ENCODE measurements around the gene CPNE7. TPM values are rescaled to one million over a fixed set of nuclear protein-coding genes. Genes with fewer than 3 reads are reported as not detected.

CPNE7 gene
- total RNA-seq, 1 experiment from 2014 or later, result 108 TPM

DNA sequence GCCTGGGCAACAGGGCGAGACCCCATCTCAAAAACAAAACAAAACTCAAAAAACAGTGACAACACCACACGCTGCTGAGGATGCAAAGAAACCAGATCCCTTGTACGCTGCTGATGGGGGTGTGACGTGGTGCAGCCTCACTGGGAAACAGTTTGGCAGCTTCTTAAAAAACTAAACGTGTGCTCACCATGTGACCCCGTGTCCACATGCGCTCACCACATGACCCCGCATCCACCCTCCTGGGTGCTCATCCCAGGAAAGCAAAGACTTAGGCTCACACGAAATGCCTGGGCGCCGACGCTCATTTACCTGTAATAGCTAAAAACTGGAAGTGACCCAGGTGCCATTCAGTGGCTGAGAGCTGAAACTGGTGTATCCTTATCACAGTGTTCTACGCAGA, 35.0 kb upstream of the CPNE7 start:
- H3K4me3 ChIP-seq (ENCODE audit: low read depth, low read length, poor library complexity, severe bottlenecking), result no peak overlapping the region
- H3K27me3 ChIP-seq (replicated peaks; ENCODE audit: insufficient read depth, low read depth, low read length, poor library complexity), result no peaks in the 10 kb centered on the region
- H3K36me3 ChIP-seq (ENCODE audit: insufficient read depth, low read length, poor library complexity, severe bottlenecking), result peaks cover 6% of the 10 kb centered on the region
- no peaks in the 10 kb centered on the region for H3K4me1 ChIP-seq (ENCODE audit: insufficient read depth, low read length, poor library complexity, severe bottlenecking)
- ChIA-PET CTCF (no interaction called here), POLR2A (ENCODE audit: low non-redundant PET) (interaction anchor here (0.7 kb wide), 1 partner anchor 13 kb away, joined by 3 read pairs; no protein-coding TSS in a partner anchor)
- BruUV-seq (replicated peaks), result no TSS peak
- H3K9me3 ChIP-seq (ENCODE audit: low read depth, low read length, poor library complexity, severe bottlenecking), result no peaks in the 10 kb centered on the region
- intact Hi-C loops (cut with micrococcal nuclease; ENCODE audit: unreplicated experiment), result no loop called here
- TF ChIP-seq, protein P1, sequence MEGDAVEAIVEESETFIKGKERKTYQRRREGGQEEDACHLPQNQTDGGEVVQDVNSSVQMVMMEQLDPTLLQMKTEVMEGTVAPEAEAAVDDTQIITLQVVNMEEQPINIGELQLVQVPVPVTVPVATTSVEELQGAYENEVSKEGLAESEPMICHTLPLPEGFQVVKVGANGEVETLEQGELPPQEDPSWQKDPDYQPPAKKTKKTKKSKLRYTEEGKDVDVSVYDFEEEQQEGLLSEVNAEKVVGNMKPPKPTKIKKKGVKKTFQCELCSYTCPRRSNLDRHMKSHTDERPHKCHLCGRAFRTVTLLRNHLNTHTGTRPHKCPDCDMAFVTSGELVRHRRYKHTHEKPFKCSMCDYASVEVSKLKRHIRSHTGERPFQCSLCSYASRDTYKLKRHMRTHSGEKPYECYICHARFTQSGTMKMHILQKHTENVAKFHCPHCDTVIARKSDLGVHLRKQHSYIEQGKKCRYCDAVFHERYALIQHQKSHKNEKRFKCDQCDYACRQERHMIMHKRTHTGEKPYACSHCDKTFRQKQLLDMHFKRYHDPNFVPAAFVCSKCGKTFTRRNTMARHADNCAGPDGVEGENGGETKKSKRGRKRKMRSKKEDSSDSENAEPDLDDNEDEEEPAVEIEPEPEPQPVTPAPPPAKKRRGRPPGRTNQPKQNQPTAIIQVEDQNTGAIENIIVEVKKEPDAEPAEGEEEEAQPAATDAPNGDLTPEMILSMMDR (conservative IDR thresholded peaks at IDR 0.05; ENCODE audit: low read depth, low read length), result no peak
- TF ChIP-seq EZH2 (IDR thresholded peaks at IDR 0.05; ENCODE audit: borderline replicate concordance, low read depth, low read length, poor library complexity, severe bottlenecking), result no peak
- no peak for DNase-seq (ENCODE audit: low spot score)
- H3K27ac ChIP-seq (ENCODE audit: low read depth, low read length, poor library complexity, severe bottlenecking), result no peak overlapping the region

DNA sequence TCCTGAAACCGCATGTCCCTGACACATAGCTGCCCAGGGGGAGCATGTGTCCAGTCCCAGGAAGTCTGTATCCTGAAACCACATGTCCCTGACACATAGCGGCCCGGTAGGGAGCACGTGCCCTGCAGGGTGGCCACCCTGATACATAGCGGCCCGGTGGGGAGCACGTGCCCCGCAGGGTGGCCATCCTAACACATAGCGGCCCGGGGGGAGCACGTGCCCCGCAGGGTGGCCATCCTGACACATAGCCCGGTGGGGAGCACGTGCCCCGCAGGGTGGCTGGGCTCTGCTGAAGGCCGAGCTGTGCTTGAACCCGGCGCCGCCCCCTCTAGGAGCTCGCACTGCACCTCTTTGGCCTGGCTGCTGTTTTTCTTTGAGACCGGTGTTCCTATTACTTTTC, 33.8 kb upstream of the CPNE7 start:
- H3K36me3 ChIP-seq (ENCODE audit: insufficient read depth, low read length, poor library complexity, severe bottlenecking), result peaks cover 9% of the 10 kb centered on the region
- CTCF ChIA-PET, result no interaction called here
- BruUV-seq (replicated peaks), result no TSS peak

DNA sequence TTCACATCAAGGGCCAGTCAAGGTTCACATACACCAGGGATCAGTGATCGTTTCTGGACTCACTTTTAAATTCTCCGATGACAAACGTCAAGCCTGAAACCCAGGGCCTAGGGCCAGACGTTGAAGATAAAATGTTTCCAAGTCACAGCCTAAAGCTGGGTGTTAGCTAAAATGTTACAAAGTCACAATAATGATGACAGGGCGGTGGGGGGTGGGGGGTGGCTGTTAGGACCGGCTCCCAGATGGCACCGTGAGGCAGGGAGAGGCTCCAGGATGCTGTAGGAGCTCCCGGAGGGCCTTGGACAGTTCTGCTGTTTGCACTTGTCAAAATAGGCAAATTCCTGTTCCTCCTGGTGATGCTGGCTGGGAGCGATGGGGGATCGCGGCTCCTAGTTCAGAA, 31.4 kb upstream of the CPNE7 start:
- ChIA-PET POLR2A (ENCODE audit: low non-redundant PET) (no interaction called here), CTCF (no interaction called here)
- BruUV-seq (replicated peaks), result no TSS peak
- Histone ChIP-seq H3K4me1 (ENCODE audit: insufficient read depth, low read length, poor library complexity, severe bottlenecking) (no peaks in the 10 kb centered on the region), H3K27ac (ENCODE audit: low read depth, low read length, poor library complexity, severe bottlenecking) (no peak overlapping the region), H3K36me3 (ENCODE audit: insufficient read depth, low read length, poor library complexity, severe bottlenecking) (peaks cover 3% of the 10 kb centered on the region), H3K9me3 (ENCODE audit: low read depth, low read length, poor library complexity, severe bottlenecking) (no peaks in the 10 kb centered on the region), H3K27me3 (replicated peaks; ENCODE audit: insufficient read depth, low read depth, low read length, poor library complexity) (no peaks in the 10 kb centered on the region), H3K4me3 (ENCODE audit: low read depth, low read length, poor library complexity, severe bottlenecking) (no peak overlapping the region)
- intact Hi-C loops (cut with micrococcal nuclease; ENCODE audit: unreplicated experiment), result no loop called here
- DNase-seq (ENCODE audit: low spot score), result no peak
- TF ChIP-seq EZH2 (IDR thresholded peaks at IDR 0.05; ENCODE audit: borderline replicate concordance, low read depth, low read length, poor library complexity, severe bottlenecking), result no peak
- TF ChIP-seq, protein P1 (conservative IDR thresholded peaks at IDR 0.05; ENCODE audit: low read depth, low read length), result no peak

More for the DNA sequence above, 33.8 kb upstream of the CPNE7 start:
- TF ChIP-seq, protein P1 (conservative IDR thresholded peaks at IDR 0.05; ENCODE audit: low read depth, low read length), result no peak
- Histone ChIP-seq H3K4me1 (ENCODE audit: insufficient read depth, low read length, poor library complexity, severe bottlenecking) (no peaks in the 10 kb centered on the region), H3K9me3 (ENCODE audit: low read depth, low read length, poor library complexity, severe bottlenecking) (no peaks in the 10 kb centered on the region), H3K4me3 (ENCODE audit: low read depth, low read length, poor library complexity, severe bottlenecking) (no peak overlapping the region), H3K27me3 (replicated peaks; ENCODE audit: insufficient read depth, low read depth, low read length, poor library complexity) (no peaks in the 10 kb centered on the region), H3K27ac (ENCODE audit: low read depth, low read length, poor library complexity, severe bottlenecking) (no peak overlapping the region)
- POLR2A ChIA-PET (ENCODE audit: low non-redundant PET), result no interaction called here
- intact Hi-C loops (cut with micrococcal nuclease; ENCODE audit: unreplicated experiment), result no loop called here
- DNase-seq (ENCODE audit: low spot score), result no peak
